GM12878 (cell line): Measurements from ENCODE around the gene MUC5B. TPM values are rescaled to one million over a fixed set of nuclear protein-coding genes. Genes with fewer than 3 reads are reported as not detected.
A peak's percentile ranks its signal among the peaks of the same experiment; 100 is the strongest.

Source experiments
- ASH2L ChIP-seq: fragments of 300-600, 200-600 bp; sonication (generic); IDR thresholded peaks from 2 replicates; pipeline ENCODE4 v1.6.1; 2017; ENCODE audit warnings: low read depth, mild to moderate bottlenecking, borderline replicate concordance
- BMI1 ChIP-seq: fragments of 450-650 bp; IDR thresholded peaks from 2 replicates; pipeline ENCODE4 v1.6.1; 2016; ENCODE audit warnings: mild to moderate bottlenecking, moderate library complexity, borderline replicate concordance
- HDAC6 ChIP-seq: fragments of 200-600 bp; sonication (generic); IDR thresholded peaks from one replicate; pipeline ENCODE4 v1.8.0; 2017; ENCODE audit warnings: antibody characterized with exemption; ENCODE audit not compliant: unreplicated experiment
- IKZF1 ChIP-seq: fragments of 450-650 bp; conservative IDR thresholded peaks from 2 replicates; pipeline ENCODE4 v1.6.1; 2017; ENCODE audit warnings: antibody characterized with exemption, mild to moderate bottlenecking
- IRF3 ChIP-seq: fragments of 450-650 bp; IDR thresholded peaks from 2 replicates; pipeline ENCODE4 v1.6.1; 2014; ENCODE audit warnings: mild to moderate bottlenecking
- KLF5 ChIP-seq: fragments of 450-650 bp; IDR thresholded peaks from 2 replicates; pipeline ENCODE4 v1.6.1; 2014; ENCODE audit warnings: mild to moderate bottlenecking; ENCODE audit not compliant: partially characterized antibody
- LARP7 ChIP-seq: fragments of 450-650 bp; IDR thresholded peaks from 2 replicates; pipeline ENCODE4 v1.6.1; 2017; ENCODE audit warnings: mild to moderate bottlenecking
- MLLT1 ChIP-seq: fragments of 450-650 bp; IDR thresholded peaks from 2 replicates; pipeline ENCODE4 v1.6.1; 2016; ENCODE audit warnings: mild to moderate bottlenecking
- MTA3 ChIP-seq: IDR thresholded peaks from 2 replicates; pipeline ENCODE4 v1.6.1; 2012; ENCODE audit warnings: low read length, inconsistent platforms, borderline replicate concordance
- NFIC ChIP-seq: IDR thresholded peaks from 2 replicates; pipeline ENCODE4 v1.6.1; 2012; ENCODE audit warnings: low read depth, mild to moderate bottlenecking, inconsistent platforms, low read length, moderate library complexity
- NR2C1 ChIP-seq: fragments of 450-650 bp; IDR thresholded peaks from 2 replicates; pipeline ENCODE4 v1.6.1; 2017; ENCODE audit warnings: antibody characterized with exemption, mild to moderate bottlenecking, moderate library complexity
- NR2C2 ChIP-seq: IDR thresholded peaks from 2 replicates; pipeline ENCODE4 v1.6.1; 2011; ENCODE audit warnings: borderline replicate concordance, low read depth; ENCODE audit not compliant: control insufficient read depth, insufficient read length
- PBX3 ChIP-seq: IDR thresholded peaks from 2 replicates; pipeline ENCODE4 v1.6.1; 2011; ENCODE audit warnings: mild to moderate bottlenecking, low read depth, low read length, moderate library complexity; ENCODE audit not compliant: insufficient replicate concordance
- PML ChIP-seq: IDR thresholded peaks from 2 replicates; pipeline ENCODE4 v1.6.1; 2012; ENCODE audit warnings: low read length, inconsistent platforms
- POLR2A ChIP-seq: IDR thresholded peaks from 2 replicates; pipeline ENCODE4 v1.6.1; 2011; ENCODE audit warnings: low read depth, mild to moderate bottlenecking, low read length
- POLR2AphosphoS2 ChIP-seq: IDR thresholded peaks from 2 replicates; pipeline ENCODE4 v1.6.1; 2011; ENCODE audit warnings: low read depth, mild to moderate bottlenecking, low read length, improper control_type of control experiment, moderate library complexity
- RFX5 ChIP-seq: IDR thresholded peaks from 2 replicates; pipeline ENCODE4 v1.6.1; 2011; ENCODE audit warnings: low read depth, low read length, improper control_type of control experiment
- SKIL ChIP-seq: fragments of 450-650 bp; IDR thresholded peaks from 2 replicates; pipeline ENCODE4 v1.6.1; 2017; ENCODE audit warnings: mild to moderate bottlenecking, low read depth, inconsistent platforms; ENCODE audit not compliant: poor library complexity, severe bottlenecking
- SUZ12 ChIP-seq: fragments of 200-600 bp; sonication (generic); IDR thresholded peaks from one replicate; pipeline ENCODE4 v1.6.1; 2018; ENCODE audit warnings: antibody characterized with exemption, mild to moderate bottlenecking; ENCODE audit not compliant: unreplicated experiment
- TBL1XR1 ChIP-seq: IDR thresholded peaks from 2 replicates; pipeline ENCODE4 v1.6.1; 2012; ENCODE audit warnings: low read depth, low read length, improper control_type of control experiment
- TCF3 ChIP-seq: IDR thresholded peaks from 2 replicates; pipeline ENCODE4 v1.6.1; 2012; ENCODE audit warnings: low read depth, mild to moderate bottlenecking, low read length, borderline replicate concordance; ENCODE audit not compliant: insufficient read depth
- ZNF24 ChIP-seq: fragments of 450-650 bp; IDR thresholded peaks from 2 replicates; pipeline ENCODE4 v1.6.1; 2017; ENCODE audit warnings: antibody characterized with exemption, mild to moderate bottlenecking
- ZNF274 ChIP-seq: IDR thresholded peaks from one replicate; pipeline ENCODE4 v1.8.0; 2011; ENCODE audit not compliant: insufficient read length, insufficient read depth
- polyA plus RNA-seq, 11 experiments: library from polyadenylated mRNA; depleted of rRNA in 4 of 11; unstranded in 6 of 11; stranded (reverse) in 5 of 11; fragments of >200 nt; fragmentation: Nextera tagmentation in 4 of 11; fragmentation: Illumina TruSeq in 1 of 11; extraction: Ambion mirVana in 4 of 11; extraction: Trizol in 1 of 11; gene quantifications; 1 replicate in 1 of 11; 2 replicates in 10 of 11; pipeline versions ENCODE4 v1.2.1 to v1.2.3, GENCODE V29; 2011 to 2016; ENCODE audit warnings: inconsistent platforms in 2 of 11, missing spikeins in 2 of 11, low read depth in 1 of 11
- total RNA-seq, 4 experiments: library from RNA; depleted of rRNA in 3 of 4; stranded (reverse); fragments of >200 nt in 3 of 4; fragmentation: Illumina TruSeq in 1 of 4; extraction: Trizol in 1 of 4; gene quantifications; 2 replicates each; pipeline versions ENCODE4 v1.2.1 to v1.2.3, GENCODE V29; 2013 to 2021

Gene MUC5B
- total and polyA plus RNA-seq, 10 of the 15 experiments (the other 5 are each of a cell fraction or from before 2014, with no cell fraction given), result 1.5 TPM; not detected in 9

GRCh38 chr11:1262172-1263006 is 39.5 kb downstream of the MUC5B start (continued):
- no peak for TF ChIP-seq SKIL
- no peak for TF ChIP-seq SUZ12
- no peak for TF ChIP-seq PML
- TF ChIP-seq PBX3, result no peak
- no peak for TF ChIP-seq RFX5
- TF ChIP-seq LARP7, result no peak
- TF ChIP-seq POLR2AphosphoS2, result peak; percentile 80; the same call in 1 of the 2 replicates
- no peak for TF ChIP-seq NR2C2
- TF ChIP-seq HDAC6, result no peak
- TF ChIP-seq NFIC, result no peak
- TF ChIP-seq MLLT1, result no peak
- TF ChIP-seq IKZF1, result peak; percentile 69
- TF ChIP-seq TCF3, result no peak
- no peak for TF ChIP-seq IRF3
- TF ChIP-seq POLR2A, result peak; percentile 77
- TF ChIP-seq ZNF274, result no peak
- no peak for TF ChIP-seq BMI1
- no peak for TF ChIP-seq ZNF24
- TF ChIP-seq ASH2L, result no peak
- TF ChIP-seq NR2C1, result peak; percentile 23; the same call in 1 of the 2 replicates
- TF ChIP-seq MTA3, result no peak
- no peak for TF ChIP-seq KLF5
- TF ChIP-seq TBL1XR1, result no peak
